ENCODE data around the gene ACOXL. TPM values are rescaled to one million over a fixed set of nuclear protein-coding genes. Genes with fewer than 3 reads are reported as not detected.

Gene ACOXL
- total and polyA plus RNA-seq, 2 donors (not counting 3 experiments of a cell fraction or from before 2014, with no cell fraction given), result not detected

- no peak overlapping the region for H3K4me3 ChIP-seq (replicated peaks in 1 of 3; ENCODE audit: insufficient read depth in 1 of 3, low read depth in 1 of 3, low read length in 3 of 3)
- H3K9ac ChIP-seq (replicated peaks; ENCODE audit: extremely low read depth, insufficient read depth, low read length), result no peak overlapping the region
- no peaks in the 10 kb centered on the region for H3K9me3 ChIP-seq (replicated peaks; ENCODE audit: control insufficient read depth, insufficient read depth, low read length)
- no peak overlapping the region for H3K4me2 ChIP-seq (ENCODE audit: insufficient read depth, low read length)
- no TSS peak for BruUV-seq (replicated peaks)
- peaks cover 19 to 34% of the 10 kb centered on the region in 2 experiments for H3K27me3 ChIP-seq (ENCODE audit: control insufficient read depth in 2 of 2, insufficient read depth in 2 of 2, low read length in 2 of 2)
- H3K9me1 ChIP-seq (replicated peaks; ENCODE audit: control insufficient read depth, extremely low read depth, insufficient read depth, low read length), result no peaks in the 10 kb centered on the region
- CTCF ChIA-PET, result no interaction called here
- H3K4me1 ChIP-seq (ENCODE audit: control insufficient read depth, extremely low read depth, insufficient read depth, low read length), result no peaks in the 10 kb centered on the region
- POLR2A ChIA-PET, result no interaction called here
- H2AFZ ChIP-seq (ENCODE audit: low read depth, low read length), result no peak overlapping the region
- dilution Hi-C loops (cut with MboI; ENCODE audit: extremely low pct_ligation_motif_present, low sequenced_read_pairs) (no loop called here), intact Hi-C loops (cut with micrococcal nuclease) (no loop called here)
- FAIRE-seq, result no peak
- no peaks in the 10 kb centered on the region for H4K20me1 ChIP-seq (replicated peaks; ENCODE audit: control insufficient read depth, extremely low read depth, insufficient read depth, low read length)
- no peak for DNase-seq (ENCODE audit: low read depth, low spot score)
- TF ChIP-seq POLR2A (IDR thresholded peaks at IDR 0.05; ENCODE audit: low read depth, low read length), result no peak
- TF ChIP-seq CTCF (IDR thresholded peaks at IDR 0.05; ENCODE audit: extremely low read depth in 1 of 2, insufficient read depth in 1 of 2, low read depth in 1 of 2, low read length in 2 of 2), result no peak
- TF ChIP-seq POLR2AphosphoS5 (IDR thresholded peaks at IDR 0.05; ENCODE audit: insufficient read depth, low read depth, low read length), result no peak
- TF ChIP-seq MAX (IDR thresholded peaks at IDR 0.05; ENCODE audit: insufficient read depth, insufficient read length), result no peak
- no peak for TF ChIP-seq GATA2 (IDR thresholded peaks at IDR 0.05; ENCODE audit: insufficient read depth, insufficient read length, low read depth, low read length)
- H3K79me2 ChIP-seq (ENCODE audit: control insufficient read depth, insufficient read depth, low read length), result no peaks in the 10 kb centered on the region
- H3K27ac ChIP-seq (ENCODE audit: insufficient read depth, low read depth, low read length), result no peak overlapping the region
- H3K36me3 ChIP-seq (ENCODE audit: control insufficient read depth in 2 of 2, extremely low read depth in 1 of 2, insufficient read depth in 2 of 2, low read length in 2 of 2), result no peaks in the 10 kb centered on the region
These were observed 260.5 kb downstream of the ACOXL start for GRCh38 chr2:110992886-110993285.

GRCh38 chr2:110993557-110994231 lies 261.3 kb downstream of the ACOXL start:
- peaks cover 22 to 42% of the 10 kb centered on the region in 2 experiments for H3K27me3 ChIP-seq (ENCODE audit: control insufficient read depth in 2 of 2, insufficient read depth in 2 of 2, low read length in 2 of 2)
- no peak overlapping the region for H3K4me2 ChIP-seq (ENCODE audit: insufficient read depth, low read length)

More at GRCh38 chr2:110993557-110994231, 261.3 kb downstream of the ACOXL start:
- H4K20me1 ChIP-seq (replicated peaks; ENCODE audit: control insufficient read depth, extremely low read depth, insufficient read depth, low read length), result no peaks in the 10 kb centered on the region
- no peak for FAIRE-seq
- CTCF ChIA-PET, result no interaction called here
- TF ChIP-seq FOS (IDR thresholded peaks at IDR 0.05; ENCODE audit: borderline replicate concordance, insufficient read depth, low read length) (peak; percentile 15), MAX (IDR thresholded peaks at IDR 0.05; ENCODE audit: insufficient read depth, insufficient read length) (no peak)
- POLR2A ChIA-PET, result no interaction called here
- H3K9ac ChIP-seq (replicated peaks; ENCODE audit: extremely low read depth, insufficient read depth, low read length), result no peak overlapping the region
- dilution Hi-C loops (cut with MboI; ENCODE audit: extremely low pct_ligation_motif_present, low sequenced_read_pairs) (no loop called here), intact Hi-C loops (cut with micrococcal nuclease) (no loop called here)
- no peaks in the 10 kb centered on the region for H3K9me1 ChIP-seq (replicated peaks; ENCODE audit: control insufficient read depth, extremely low read depth, insufficient read depth, low read length)
- no TSS peak for BruUV-seq (replicated peaks)
- H3K4me3 ChIP-seq (replicated peaks in 1 of 3; ENCODE audit: insufficient read depth in 1 of 3, low read depth in 1 of 3, low read length in 3 of 3), result no peak overlapping the region
- DNase-seq (ENCODE audit: low read depth, low spot score), result peak; percentile 30
- H3K4me1 ChIP-seq (ENCODE audit: control insufficient read depth, extremely low read depth, insufficient read depth, low read length), result no peaks in the 10 kb centered on the region
- no peaks in the 10 kb centered on the region for H3K36me3 ChIP-seq (ENCODE audit: control insufficient read depth in 2 of 2, extremely low read depth in 1 of 2, insufficient read depth in 2 of 2, low read length in 2 of 2)
- no peak overlapping the region for H2AFZ ChIP-seq (ENCODE audit: low read depth, low read length)
- H3K9me3 ChIP-seq (replicated peaks; ENCODE audit: control insufficient read depth, insufficient read depth, low read length), result no peaks in the 10 kb centered on the region
- H3K79me2 ChIP-seq (ENCODE audit: control insufficient read depth, insufficient read depth, low read length), result no peaks in the 10 kb centered on the region
- H3K27ac ChIP-seq (ENCODE audit: insufficient read depth, low read depth, low read length), result no peak overlapping the region
